8988T (cell line): Measurements from ENCODE around the gene HCFC1R1.
A peak's percentile ranks its signal among the peaks of the same experiment; 100 is the strongest.
"Not testable (repeated sequence)": the region's sequence is repeated elsewhere in the genome, so short reads cannot be mapped to it uniquely, and the experiment has no call there.

Source experiments
- DNase-seq: peaks from one replicate; pipeline ENCODE4 v3.0.0; 2011

HCFC1R1 gene

DNA sequence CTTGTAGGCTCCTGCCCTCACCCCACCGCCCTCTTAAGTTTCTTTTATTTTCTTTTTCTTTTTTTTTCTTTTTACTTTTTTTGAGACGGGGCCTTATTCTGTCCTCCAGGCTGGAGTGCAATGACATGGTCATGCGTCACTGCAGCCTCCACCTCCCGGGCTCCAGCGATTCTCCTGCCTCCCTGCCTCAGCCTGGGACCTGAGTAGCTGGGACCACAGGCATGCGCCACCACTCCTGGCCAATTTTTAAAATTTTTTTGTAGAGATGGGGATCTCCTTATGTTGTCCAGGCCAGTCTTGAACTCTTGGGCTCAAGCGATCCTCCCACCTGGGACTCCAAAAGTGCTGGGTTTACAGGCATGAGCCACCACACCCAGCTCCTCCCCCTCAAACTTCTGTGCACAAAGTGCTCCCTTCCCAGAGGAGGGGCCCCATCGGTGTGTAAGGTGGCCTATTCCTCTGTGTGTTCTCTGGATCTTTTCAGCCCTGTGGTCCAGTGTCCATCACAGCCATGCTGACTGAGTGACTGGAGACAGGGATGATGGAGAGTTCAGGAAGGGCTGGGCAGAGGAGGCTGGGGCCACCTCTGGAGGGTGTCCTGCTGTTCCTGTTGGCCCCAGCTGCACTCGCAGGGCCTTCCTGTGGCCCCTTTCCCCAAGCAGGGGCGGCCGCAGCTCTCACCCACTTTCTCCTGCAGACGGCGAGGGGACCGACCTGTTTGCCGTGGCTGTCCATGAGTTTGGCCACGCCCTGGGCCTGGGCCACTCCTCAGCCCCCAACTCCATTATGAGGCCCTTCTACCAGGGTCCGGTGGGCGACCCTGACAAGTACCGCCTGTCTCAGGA lies 32.8 kb upstream of the HCFC1R1 start:
- no peak for DNase-seq

DNA sequence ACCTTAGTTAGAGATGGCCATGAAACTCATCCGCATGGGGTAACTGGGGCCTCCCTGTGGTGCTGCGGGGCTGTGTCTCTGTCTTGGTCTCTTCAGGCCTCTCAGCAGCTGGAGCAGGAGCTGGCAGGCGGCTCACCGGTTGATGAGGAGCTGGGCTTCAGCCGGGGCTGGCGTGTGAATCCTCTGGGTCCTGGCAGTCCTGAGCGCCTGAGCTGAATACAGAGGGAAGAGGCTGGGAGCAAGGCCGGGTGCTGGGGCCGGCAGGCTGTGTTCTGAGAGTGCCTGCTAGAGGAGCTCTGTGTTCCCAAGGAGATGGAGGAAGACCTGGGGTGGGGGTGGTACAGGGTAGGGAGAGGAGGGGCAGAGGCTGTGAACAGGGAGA lies 32.0 kb upstream of the HCFC1R1 start:
- not testable (repeated sequence) for DNase-seq

DNA sequence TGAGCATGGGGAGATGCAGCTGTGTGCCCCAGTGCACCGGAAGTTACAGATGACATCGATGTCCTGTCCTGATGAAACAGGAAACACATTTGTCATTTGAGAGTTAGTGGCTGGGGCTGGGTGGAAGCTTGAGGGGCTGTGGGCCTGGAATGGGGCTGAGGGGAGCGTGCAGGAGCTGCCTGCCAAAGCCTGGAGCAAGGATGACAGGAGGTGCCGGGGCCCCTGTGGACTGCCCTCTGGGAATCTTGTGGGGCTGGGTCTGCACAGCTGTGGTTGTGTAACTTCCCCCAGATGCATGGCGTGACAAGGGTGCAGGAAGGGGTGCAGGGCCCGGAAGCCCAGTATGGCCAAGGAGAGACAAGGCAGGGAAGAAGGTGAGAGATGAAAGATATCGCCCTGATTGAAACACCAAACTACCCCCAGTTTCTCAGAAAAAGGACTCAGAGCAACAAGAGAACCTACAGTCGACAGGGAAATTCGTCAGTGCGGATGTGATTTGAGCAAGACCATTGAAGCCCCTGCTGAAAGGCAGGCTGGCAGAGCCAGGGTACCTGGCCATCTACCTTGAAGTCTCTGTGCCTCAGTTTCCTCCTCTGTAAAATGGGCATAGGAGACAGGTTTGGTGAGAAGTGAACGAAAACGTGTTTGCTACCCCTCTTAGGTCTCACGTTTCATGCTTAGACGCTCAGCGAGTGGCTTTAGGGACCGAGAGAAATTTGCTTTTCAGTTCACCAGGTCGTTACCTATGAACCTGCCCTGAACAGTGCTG lies 31.4 kb upstream of the HCFC1R1 start:
- no peak for DNase-seq

DNA sequence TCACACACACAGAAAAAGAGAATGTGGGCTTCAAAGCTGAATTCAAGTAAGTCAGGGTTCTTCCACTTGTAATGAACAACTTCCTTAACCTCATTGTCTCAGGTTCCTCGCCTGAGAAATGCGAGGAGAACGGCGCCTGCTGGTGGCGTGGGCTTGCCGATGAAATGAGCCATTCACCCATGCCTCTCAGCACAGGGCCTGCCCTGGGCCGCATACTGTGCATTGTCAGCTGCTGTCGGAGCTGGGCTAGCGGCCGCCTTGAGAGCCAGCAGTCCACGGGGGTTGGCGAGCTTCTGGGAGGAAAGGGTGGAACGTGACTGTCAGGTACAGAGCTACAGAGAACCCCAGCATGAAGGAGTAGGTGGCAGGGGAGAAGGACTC lies 29.6 kb upstream of the HCFC1R1 start:
- DNase-seq, result not testable (repeated sequence)

DNA sequence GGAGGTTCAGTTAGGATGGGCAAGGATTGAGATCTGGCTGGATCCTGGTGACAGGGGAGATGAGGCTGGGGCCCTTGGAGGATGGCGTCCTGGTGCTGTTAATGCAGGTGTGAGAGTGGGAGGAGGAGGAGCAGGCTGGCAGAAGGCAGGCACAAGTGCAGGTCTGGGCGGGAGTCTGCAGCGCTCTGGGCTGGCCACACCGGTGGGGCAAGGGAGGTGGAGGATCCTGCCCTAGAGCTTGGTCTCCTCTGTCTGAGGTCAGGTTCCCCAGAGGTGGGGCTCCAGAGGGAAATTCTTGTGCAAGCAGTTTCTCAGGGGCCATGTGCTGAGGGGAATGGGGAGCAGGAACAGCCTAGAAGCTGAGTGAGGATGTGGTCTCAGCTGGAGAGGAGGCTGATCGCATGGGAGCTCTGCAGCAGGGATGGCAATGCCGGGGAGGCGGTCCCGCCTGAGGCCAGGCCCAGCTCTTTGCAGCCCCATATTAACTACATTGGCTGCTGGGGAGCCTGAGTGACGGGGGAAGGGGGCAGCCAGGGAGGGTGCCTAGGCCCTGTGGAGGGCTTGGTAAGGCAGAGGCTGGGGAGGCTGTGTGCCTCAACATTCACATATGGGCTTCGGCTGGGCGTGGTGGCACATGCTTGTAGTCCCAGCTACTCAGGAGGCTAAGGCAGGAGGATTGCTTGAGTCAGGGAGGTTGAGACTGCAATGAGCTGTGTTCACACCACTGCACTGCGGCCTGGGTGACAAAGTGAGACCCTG lies 29.0 kb upstream of the HCFC1R1 start:
- not testable (repeated sequence) for DNase-seq

DNA sequence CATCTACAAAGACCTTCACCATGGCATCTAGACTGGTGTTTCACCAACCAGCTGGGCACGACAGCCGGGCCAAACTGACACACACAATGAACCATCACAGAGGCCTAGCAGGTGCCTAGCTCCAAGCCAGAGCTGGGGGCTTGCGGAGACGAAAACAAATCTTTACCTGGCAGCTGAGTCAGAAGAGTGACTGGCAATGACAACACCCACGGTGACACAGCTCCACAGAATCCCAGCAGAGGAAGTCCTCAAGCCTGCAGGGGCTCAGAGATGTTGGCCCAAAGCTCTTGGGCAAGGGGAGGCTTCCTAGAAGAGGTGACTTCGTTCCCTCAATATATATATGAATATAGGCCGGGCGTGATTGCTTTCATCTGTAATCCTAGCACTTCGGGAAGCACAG lies 27.8 kb upstream of the HCFC1R1 start:
- no peak for DNase-seq

DNA sequence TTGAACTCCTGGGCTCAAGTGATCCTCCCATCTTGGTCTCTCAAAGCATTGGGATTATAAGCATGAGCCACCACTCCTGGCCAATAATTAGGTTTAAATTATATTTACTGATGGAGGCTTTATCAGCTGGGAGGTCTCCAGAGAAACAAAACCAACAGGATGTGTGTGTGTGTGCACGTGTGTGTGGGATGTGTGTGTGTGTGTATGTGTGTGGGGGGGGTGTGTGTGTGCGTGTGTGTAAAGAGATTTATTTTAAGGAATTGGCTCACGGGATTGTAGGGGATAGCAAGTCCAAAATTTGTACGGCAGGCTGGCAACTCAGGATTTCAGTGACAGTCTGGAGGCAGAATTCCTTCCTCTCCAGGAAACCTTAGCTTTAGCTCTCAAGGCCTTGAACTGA lies 27.3 kb upstream of the HCFC1R1 start:
- no peak for DNase-seq

DNA sequence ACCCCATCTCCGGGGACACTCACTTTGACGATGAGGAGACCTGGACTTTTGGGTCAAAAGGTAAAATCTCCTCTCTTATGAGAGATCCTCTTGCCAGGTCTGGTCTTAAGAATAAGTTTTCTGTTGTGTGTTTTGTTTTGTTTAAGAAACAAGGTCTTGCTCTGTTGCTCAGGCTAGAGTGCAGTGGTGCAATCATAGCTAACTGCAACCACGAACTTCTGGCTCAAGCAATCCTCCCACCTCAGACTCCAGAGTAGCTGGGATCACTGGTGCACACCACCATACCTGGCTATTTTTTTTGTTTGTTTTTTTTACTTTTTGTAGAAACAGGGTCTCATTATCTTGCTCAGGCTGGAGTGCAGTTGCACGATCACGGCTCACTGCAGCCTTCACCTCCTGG lies 26.7 kb upstream of the HCFC1R1 start:
- no peak for DNase-seq

DNA sequence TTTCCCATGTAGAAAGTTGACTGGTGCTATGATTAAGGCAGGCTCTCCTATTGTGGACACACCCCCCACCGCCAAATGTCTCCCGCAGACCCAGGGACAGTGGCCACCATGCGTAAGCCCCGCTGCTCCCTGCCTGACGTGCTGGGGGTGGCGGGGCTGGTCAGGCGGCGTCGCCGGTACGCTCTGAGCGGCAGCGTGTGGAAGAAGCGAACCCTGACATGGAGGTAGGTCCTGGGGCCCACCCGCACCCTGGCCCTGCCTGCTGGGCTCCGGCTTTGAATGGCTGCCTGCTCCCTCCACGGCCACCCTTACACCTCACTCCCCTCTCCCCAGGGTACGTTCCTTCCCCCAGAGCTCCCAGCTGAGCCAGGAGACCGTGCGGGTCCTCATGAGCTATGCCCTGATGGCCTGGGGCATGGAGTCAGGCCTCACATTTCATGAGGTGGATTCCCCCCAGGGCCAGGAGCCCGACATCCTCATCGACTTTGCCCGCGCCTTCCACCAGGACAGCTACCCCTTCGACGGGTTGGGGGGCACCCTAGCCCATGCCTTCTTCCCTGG lies 26.3 kb upstream of the HCFC1R1 start:
- no peak for DNase-seq

DNA sequence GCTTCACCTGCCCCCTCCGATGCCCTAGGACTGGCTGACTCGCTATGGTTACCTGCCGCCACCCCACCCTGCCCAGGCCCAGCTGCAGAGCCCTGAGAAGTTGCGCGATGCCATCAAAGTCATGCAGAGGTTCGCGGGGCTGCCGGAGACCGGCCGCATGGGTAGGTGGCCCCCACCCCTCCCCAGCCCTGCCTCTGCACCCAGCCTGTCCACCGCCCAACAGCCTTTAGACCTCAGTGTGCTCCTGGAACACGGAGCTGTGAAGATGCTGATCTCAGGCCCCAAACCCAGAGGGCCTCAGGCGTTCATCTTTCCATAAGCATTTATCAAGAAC lies 23.6 kb upstream of the HCFC1R1 start:
- DNase-seq, result no peak

DNA sequence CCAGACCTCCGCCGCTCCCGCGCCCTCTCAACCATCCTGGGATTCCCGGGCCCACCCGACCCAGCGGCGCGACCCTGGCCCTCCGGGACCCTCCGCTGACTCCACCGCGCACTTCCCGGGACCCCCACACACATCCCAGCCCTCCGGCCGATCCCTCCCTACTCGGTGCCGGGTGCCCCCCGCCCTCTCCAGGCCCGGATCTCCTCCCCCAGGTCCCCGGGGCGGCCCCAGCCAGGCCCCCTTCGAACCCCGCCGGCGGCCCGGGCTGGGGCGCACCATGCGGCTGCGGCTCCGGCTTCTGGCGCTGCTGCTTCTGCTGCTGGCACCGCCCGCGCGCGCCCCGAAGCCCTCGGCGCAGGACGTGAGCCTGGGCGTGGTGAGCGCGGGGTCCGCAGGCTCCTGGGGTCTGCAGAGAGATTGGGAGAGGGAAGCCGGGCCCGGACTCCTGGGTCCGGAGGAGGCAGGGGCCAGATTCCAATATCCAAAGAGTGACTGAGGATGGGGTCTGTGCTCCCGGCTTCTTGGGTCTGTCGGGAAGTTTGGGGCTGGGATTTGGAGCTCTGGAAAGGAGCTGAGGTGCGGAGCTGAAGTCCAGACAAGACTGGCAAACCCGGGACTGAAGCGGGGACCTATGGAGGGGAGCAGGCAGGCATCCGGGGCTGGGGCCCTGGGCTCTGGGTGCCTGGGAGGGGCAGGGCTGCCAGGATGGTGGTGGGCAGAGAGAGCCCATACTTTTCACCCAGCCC lies 23.1 kb upstream of the HCFC1R1 start:
- DNase-seq, result no peak

DNA sequence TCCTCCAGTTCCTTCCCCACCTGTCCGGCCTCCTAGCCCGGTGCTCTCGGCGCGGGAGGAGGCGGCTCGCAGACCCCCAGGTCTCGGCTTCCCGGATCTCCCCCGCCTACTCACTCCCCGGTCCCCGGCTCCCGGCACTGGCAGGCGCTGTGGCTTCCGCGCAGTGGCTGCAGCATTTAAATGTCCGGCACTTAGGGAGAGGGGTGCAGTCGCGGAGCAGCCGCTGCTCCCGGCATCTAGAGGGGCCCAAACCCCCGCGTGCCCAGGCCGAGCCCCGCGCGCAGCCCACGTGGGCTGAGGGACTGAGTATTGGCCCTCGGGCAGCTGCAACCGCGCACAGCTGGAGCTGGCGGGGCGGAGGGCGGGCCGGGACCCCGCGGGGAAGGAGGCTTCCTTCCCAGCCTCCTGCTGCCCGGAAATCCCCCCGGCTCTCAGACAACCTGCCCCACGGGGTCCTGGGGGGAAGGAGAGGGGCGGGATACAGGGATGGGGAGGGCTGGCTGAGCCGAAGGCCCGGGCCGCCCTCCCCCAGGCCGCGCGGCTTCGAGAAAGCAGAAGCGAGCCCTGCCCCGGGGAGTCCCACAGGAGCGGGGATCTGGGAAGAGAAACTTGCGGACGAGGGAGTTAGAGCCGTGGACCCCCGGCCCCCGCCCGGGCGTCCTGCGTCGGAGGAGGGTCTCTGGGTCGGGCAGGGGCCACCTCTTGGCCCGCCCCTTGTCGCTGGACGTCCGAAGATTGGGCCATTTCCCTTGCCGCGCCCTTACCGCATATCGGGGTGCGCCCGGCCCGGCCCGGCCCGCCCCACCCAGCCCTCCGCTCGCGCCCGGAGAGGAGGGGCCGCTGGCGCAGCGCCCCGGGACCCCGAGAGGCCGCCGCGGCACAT lies 22.3 kb upstream of the HCFC1R1 start, which contains the start of gene MMP25:
MMP25 (plus strand) TSS at position 804 of the 883 bp plus-strand sequence. CDS start 357 bp downstream, outside the sequence.
- DNase-seq, result peak; percentile 73

DNA sequence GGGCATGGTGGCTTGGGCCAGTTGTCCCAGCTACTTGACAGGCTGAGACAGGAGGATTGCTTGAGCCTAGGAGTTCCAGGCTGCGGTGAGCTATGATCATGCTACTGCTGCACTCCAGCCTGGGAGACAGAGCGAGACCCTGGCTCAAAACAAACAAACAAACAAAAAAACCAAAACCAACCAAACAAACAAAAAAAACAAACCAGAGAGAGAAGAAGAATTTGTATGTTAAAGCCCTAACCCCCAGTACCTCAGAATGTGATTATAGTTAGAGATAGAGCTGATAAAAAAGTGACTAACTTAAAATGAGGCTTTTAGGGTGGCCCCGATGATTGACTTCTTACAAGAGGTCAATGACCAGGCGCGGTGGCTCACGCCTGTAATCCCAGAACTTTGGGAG lies 21.0 kb upstream of the HCFC1R1 start:
- DNase-seq, result no peak

DNA sequence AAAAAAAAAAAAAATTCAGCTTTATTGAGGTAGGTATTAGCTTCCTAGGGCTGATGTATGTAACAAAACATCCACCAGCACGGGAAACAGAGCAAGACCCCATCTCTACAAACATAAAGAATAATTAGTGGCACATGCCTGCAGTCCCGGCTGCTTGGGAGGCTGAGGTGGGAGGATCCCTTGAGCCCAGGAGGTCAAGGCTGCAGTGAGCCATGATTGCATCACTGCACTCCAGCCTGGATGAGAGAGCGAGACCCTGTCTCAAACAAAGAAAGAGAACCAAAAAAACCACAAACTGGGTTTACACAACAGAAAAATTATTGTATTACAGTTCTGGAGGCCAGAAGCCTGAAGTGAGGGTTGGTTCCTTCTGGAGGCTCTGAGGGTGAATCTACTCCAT lies 18.6 kb upstream of the HCFC1R1 start:
- no peak for DNase-seq

DNA sequence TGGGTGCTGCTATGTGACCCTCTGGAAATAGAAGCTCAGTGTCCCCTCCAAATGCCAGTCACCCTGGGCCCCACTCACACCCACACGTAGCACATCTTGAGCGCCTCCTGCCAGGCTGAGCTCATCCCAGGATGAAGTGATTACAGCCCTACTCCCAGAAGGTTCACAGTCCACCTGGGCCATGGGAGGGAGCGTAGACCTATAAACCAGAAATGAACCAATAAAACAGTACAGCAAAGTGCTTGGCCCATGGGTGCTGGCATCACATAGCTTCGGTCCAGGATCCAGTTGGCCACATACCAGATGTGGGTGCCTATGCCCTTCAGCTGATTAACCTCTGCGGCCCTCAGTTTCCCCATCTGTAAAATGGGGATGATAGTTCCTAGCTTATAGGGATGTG lies 15.2 kb upstream of the HCFC1R1 start:
- no peak for DNase-seq

DNA sequence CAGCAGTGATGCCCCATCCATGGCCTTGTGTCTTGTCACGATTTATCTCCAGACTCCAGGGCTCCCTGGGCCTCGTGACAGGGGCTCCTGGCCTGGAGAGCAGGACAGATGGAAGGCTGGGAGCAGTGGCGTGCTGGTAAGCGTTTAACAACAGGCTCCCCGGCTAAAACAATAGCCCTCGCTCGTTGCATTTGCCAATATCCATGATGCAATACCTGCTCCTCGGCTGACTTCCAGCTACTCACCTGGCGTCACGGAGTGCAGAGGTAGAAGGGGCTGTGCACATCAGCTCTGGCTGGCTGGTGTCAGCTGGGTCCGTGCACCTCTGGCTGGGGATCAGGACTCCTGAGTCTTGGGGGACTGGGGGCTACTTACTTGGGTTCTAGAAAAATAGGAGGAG lies 14.5 kb upstream of the HCFC1R1 start:
- no peak for DNase-seq

DNA sequence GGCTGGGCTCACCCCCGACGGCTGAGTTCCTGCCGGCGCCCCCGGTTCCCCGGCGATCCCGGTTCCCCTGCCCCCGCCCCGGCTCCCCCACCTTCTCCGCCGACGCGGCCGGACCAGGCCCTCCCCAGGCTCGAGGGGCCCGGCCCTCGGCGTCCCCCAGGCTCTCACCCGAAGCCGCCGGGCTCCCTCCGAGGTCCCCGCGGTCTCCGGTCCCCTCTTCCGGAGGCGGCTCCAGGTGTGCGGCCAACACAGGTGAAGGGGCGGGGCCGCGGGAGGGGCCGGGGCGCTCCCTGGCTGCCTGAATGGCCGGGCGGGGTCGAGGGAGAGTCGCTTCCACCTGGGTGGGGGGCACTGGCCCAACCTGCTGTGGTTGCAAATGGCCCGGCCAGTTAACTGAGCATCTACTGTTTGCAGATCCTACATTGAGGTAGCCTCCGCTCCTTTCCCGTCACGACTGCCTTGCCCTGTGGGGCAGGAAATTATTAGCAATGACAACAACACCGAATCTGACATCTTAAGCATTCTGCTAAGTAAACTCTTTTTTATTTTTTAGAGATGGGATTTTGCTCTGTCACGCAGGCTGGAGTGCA lies 13.1 kb upstream of the HCFC1R1 start, which contains the start of gene BICDL2:
BICDL2 (minus strand) TSS at position 219 of the 590 bp plus-strand sequence. CDS start 1,448 bp downstream, outside the sequence.
- no peak for DNase-seq

DNA sequence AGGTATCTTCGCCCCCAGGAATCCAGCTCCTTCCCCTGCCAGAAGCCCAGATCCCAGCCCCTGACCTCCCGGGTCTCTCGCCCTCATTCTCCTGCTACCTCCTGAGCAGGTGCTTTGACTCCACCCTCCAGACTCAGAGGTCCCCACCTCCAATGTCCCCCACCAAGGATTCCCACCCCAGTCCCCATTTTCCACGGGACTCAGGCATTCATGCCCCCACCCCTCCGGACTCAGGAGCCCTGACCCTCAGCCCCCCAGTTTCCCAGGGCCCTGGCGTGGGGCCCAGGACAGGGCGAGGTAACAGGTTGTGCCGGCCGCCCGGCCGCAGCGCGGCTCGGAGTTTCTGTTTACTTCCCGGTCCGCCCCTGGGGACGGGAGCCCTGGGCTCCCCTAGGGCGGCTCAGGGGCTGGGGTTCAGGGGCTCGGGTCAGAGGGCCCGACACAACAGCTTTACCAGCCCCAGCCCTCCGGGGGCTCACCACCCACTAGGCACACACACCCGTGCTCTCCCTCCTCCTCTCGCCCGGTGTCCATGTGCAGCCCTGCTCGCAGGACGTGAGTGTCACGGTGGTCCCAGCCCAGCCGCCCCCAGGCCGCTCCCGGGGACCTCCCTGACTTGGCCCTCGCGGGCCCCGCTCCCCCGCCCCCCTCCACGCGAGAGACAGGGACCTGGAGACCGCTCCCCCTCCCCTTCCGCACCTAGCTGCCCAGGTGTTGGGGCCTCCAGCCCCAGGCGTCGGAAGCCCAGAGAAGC lies 12.4 kb upstream of the HCFC1R1 start:
- no peak for DNase-seq

DNA sequence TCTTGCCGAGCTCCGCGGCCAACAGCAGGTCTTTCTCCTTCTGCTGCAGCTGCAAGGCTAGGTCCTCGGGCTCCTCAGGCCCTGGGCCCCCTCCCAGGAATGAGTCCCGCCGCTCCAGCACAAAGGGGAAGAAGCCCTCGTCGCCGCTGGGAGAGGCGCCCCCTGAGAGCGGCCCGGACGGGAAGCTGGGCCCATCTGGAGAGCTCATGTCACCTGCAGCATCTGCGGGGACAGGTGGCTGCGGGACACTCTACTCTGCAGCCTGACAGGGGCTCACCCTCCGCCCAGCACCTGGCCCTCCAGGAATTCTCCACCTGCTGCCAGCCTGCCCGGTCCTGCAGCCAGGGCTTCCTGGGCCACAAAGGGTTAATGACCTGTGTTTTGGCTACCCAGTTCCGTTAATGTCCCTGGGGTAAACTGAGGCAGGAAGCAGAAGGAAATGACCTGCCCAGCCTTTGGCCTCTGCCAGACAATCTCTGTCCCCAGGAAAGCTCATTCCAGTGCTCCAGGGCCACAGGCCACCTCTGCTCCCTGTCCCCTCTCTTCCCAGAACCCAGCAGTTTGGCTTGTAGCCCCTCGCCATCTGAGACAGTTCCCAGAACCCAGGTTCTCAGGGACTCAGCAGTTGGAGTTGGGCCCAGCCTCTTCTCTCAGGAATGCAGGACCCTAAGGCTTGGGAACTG lies 11.7 kb upstream of the HCFC1R1 start:
- DNase-seq, result no peak

DNA sequence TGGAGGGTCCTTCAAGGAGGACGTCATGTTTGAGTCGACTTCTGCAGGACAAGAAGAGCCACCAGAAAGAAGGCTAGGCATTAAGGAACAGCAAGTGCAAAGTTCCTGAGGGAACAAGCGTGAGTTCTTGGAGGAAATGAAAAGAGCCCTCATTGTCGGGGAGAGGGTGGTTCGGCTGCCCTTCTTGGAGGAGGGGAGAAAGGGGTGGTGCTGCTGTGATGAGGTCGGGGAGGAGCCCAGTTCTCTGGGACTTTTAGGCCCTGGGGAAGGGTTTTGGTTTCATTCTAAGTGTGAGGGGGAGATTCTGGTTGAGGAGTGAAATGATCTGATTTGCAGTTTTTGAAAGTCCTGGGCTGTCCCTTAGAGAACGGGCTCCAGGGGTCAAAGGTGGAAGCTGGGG lies 8.9 kb upstream of the HCFC1R1 start:
- no peak for DNase-seq
